Omental fat pad (tissue), 4 donors: ENCODE results near the gene SERPINA9. TPM values are rescaled to one million over a fixed set of nuclear protein-coding genes. Genes with fewer than 3 reads are reported as not detected.

Experiments
- ATAC-seq: fragments of 150-250 bp; one replicate; pipeline ENCODE4 v1.9.1; 2016; ENCODE audit warnings: mild to moderate bottlenecking, moderate library complexity; ENCODE audit not compliant: low FRiP score
- DNase-seq: peaks from one replicate; pipeline ENCODE4 v3.0.0-alpha.2; 2019; ENCODE audit warnings: low spot score
- total RNA-seq, 4 donors: library from RNA; depleted of rRNA; stranded (reverse); fragments of >200 nt; gene quantifications; one replicate each; pipeline ENCODE4 v1.1.0, GENCODE V29; 2016
- TF ChIP-seq, protein P1 (sequence below), 3 donors: fragments of 450-650 bp; IDR thresholded peaks; one replicate each; pipeline ENCODE4 v1.5.1; 2016 to 2017; ENCODE audit warnings: antibody characterized with exemption in 3 of 3, mild to moderate bottlenecking in 3 of 3, moderate library complexity in 2 of 3

SERPINA9 gene
- total RNA-seq, 4 donors from 2014 or later = not detected

DNA sequence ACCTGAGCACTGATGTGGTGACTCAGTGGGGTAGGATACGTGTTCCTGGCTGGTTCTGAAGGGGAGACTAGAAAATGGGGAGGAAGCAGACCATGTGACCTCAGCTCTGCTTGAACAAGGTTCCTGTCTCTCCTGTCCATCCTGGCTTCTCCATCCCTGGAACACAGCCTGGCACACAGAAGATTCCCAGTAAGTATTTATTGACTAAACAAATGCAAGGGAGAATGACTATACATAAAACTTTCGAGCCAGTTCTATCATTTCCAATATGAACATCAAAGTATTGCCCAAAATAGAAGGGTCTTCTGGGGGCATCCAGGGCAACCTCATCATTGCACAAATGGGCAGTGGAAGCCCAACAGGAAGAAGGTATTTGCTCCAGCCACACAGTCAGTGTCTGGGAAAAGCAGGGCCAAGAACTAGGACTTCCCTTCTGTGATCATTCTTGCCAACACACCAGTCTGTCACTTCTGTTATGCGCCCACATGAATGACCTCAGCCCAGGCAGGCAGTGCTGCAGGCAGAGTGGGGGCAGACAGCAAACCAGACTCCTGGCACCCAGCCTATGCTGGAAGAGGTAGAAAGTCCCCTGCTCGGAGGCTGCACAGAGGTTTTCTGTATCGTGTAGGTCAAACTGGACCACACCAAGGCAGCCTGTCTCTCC, 5.6 kb upstream of the SERPINA9 start:
- DNase-seq (no peak), ATAC-seq (no peak)
- TF ChIP-seq, protein P1, sequence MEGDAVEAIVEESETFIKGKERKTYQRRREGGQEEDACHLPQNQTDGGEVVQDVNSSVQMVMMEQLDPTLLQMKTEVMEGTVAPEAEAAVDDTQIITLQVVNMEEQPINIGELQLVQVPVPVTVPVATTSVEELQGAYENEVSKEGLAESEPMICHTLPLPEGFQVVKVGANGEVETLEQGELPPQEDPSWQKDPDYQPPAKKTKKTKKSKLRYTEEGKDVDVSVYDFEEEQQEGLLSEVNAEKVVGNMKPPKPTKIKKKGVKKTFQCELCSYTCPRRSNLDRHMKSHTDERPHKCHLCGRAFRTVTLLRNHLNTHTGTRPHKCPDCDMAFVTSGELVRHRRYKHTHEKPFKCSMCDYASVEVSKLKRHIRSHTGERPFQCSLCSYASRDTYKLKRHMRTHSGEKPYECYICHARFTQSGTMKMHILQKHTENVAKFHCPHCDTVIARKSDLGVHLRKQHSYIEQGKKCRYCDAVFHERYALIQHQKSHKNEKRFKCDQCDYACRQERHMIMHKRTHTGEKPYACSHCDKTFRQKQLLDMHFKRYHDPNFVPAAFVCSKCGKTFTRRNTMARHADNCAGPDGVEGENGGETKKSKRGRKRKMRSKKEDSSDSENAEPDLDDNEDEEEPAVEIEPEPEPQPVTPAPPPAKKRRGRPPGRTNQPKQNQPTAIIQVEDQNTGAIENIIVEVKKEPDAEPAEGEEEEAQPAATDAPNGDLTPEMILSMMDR (IDR thresholded peaks at IDR 0.05) = no peak

DNA sequence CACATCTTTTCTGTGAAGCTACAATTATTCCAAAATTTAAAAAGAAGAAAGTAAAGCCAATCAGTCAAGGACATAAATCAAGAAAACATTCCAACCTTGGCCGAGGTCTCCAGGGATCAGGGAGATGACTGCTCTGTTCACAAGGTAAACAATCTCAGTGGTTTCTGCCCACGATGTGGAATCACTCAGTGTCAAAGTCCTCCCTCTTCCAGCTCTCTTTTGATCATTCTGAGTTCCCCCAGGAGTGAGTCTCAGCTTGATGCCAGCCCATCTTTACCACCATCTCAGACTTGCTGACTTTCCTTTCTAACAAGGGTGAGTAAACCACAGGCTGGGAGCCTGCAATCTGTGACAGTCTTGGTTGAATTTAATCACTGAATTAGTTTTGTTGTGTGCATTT, 4.8 kb upstream of the SERPINA9 start:
- DNase-seq = no peak
- no peak for ATAC-seq
- TF ChIP-seq, protein P1 (IDR thresholded peaks at IDR 0.05) = no peak

DNA sequence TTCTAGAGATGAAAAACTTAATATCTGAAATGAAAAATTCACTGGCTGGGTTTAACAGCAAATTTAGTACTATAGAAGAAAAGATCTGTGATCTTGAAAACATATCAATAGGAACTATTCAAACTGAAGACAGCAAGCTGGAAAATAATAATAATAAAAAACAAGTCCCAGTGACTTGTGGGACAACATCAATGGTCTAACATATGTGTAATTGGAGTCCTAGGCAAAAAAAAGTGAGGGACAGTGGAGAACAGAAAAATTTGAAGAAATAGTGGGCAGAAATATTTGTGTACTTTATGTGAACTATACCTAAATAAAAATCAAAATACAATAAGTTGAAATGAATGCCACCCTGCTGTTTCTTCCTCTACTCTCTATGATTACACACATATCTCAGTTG, 2.4 kb upstream of the SERPINA9 start:
- DNase-seq (no peak), ATAC-seq (no peak)
- TF ChIP-seq, protein P1 (IDR thresholded peaks at IDR 0.05) = no peak

DNA sequence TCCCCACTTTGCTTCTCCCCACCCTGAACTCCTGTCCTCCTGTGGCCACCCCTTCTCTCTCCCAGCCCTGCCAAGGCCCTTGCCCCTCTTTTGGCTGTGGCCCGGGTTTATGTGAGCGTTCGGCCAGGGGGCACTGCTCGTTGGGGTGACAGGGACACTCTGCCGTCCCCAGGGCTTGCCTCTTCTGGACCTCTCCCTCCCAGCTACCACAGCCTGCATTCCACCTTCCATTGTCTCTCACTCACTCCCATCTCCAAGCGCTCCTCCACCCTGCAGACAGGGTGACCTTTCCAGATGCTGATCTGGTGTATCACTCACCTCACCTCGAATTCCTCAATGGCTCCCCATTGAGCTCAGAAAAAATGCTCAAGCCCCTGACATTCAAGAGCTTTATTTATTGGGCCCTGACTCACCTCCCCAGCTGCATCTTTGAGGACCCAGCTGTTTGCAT, 1.4 kb downstream of the SERPINA9 start:
- no peak for DNase-seq
- no peak for ATAC-seq
- TF ChIP-seq, protein P1 (IDR thresholded peaks at IDR 0.05) = no peak

DNA sequence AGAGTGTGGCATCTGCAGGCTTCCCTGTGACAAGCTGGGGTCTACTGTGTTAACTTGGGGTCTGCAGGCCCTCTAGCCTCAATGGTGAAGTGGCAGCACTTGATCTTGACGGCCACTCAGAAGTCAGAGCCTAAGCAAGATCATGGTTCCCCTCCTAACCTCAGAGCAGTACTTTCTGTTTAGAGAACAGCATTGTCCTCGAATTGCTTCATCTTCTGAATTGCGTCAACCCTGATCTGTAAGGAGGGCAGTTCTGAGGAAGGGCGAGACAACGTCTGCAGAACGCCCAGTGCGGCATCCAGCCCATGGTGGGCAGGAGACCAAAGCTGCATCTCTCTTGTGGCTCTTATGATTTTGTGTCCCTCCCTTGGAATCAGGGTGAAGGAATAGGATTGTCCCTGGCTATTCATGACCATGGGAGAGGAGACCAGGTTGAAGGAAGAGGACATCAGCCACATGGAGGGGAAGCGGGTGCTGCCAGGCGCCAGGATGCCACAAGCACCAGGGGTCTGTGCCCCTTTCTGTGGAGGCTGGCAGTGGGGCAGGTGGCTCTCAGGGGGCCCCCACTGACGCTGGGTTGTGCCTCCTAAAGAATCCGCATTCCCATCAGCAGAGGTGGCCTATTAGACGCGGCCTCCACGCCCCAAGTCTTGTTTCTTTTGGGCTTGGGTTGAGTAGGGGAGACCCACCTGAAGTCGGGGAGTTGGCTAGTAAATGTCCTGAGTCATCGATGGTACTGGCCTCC, 2.2 kb downstream of the SERPINA9 start:
- DNase-seq (no peak), ATAC-seq (no peak)
- TF ChIP-seq, protein P1 (IDR thresholded peaks at IDR 0.05) = no peak

DNA sequence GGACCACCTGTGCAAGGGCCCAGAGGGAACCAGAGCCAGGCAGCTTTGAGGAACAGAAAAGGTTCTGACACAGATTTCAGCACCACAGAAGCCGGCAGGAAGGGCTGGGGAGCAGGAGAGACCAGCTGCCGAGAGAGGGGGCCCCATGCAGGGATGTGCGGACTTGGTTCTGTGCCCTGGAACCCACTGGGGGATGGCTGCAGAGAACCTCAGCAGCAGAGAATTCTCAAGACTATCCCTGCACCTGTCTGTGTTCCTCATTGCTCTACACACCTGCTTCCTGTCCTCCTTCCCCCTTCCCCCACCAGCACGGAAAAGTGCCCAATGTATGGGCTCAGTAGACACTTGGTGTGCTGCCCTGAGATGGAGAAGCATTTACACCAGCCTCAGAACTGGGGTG, 3.2 kb downstream of the SERPINA9 start:
- TF ChIP-seq, protein P1 (IDR thresholded peaks at IDR 0.05) = no peak
- DNase-seq = no peak
- ATAC-seq = no peak

DNA sequence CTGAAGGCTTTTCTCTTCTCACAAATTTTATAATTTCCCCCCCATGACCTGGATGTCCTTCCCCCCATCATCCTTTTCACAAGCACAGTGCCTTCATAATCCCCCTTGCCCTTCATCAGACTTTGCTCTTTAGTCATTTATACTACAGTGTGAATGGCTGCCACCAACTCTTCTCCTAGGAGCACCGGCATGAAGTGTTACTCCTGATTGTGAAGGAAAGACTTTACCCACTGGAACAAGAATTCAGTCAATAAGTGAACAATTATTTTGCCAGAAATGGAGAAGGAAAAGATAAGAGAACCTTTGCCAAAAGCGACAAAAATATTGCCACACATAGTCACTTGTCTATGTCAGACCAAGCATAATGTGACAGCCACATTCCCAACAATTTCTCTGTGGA, 5.0 kb downstream of the SERPINA9 start:
- no peak for DNase-seq
- TF ChIP-seq, protein P1 (IDR thresholded peaks at IDR 0.05) = no peak
- no peak for ATAC-seq
